IMR-90 (cell line): ENCODE measurements around the gene CD300LF. TPM values are rescaled to one million over a fixed set of nuclear protein-coding genes. Genes with fewer than 3 reads are reported as not detected.

Source experiments
- ATAC-seq: fragments of 200-7000 bp; cut with Tn5 transposase; 2 replicates; pipeline ENCODE4 v1.9.1; 2020; ENCODE audit warnings: low read depth, mild to moderate bottlenecking, moderate library complexity
- BruUV-seq: library from RNA; stranded (reverse); fragments of 400-500 nt; replicated peaks from 2 replicates; lab custom pipeline; 2021; lab: Mats Ljungman, UMichigan
- CTCF ChIA-PET: fragments of 300-600 bp; formaldehyde crosslinking; extraction: SDS; loops from one replicate; lab custom pipeline; 2021; ENCODE audit warnings: antibody characterized with exemption; lab: Yijun Ruan, JAX
- POLR2A ChIA-PET: fragments of 300-600 bp; sonication (Branson Sonifier 250); formaldehyde crosslinking; loops from one replicate; lab custom pipeline; 2022; ENCODE audit warnings: antibody characterized with exemption; ENCODE audit not compliant: unreplicated experiment; lab: Charles Lee
- DNase-seq: peaks from one replicate; pipeline ENCODE4 v3.0.0; 2013
- H2AFZ ChIP-seq: replicated peaks from 2 replicates; pipeline ENCODE3; 2013; ENCODE audit warnings: low read length, mild to moderate bottlenecking; ENCODE audit not compliant: poor library complexity
- H2AK5ac ChIP-seq: 2 replicates; pipeline ENCODE4 v1.6.1; 2013; ENCODE audit warnings: low read depth, low read length, inconsistent platforms
- H2AK9ac ChIP-seq: replicated peaks from 2 replicates; pipeline ENCODE3; 2013; ENCODE audit warnings: mild to moderate bottlenecking, low read depth, low read length, moderate library complexity; ENCODE audit not compliant: poor library complexity
- H2BK120ac ChIP-seq: 2 replicates; pipeline ENCODE4 v1.6.1; 2013; ENCODE audit warnings: low read depth, low read length, inconsistent platforms
- H2BK15ac ChIP-seq: 3 replicates; pipeline ENCODE4 v1.6.1; 2013; ENCODE audit warnings: low read depth, low read length, inconsistent platforms
- H2BK20ac ChIP-seq: 2 replicates; pipeline ENCODE4 v1.6.1; 2013; ENCODE audit warnings: low read depth, mild to moderate bottlenecking, inconsistent platforms, low read length, moderate library complexity
- H2BK5ac ChIP-seq: 2 replicates; pipeline ENCODE4 v1.6.1; 2013; ENCODE audit warnings: mild to moderate bottlenecking, low read depth, low read length, inconsistent platforms; ENCODE audit not compliant: poor library complexity, severe bottlenecking
- H3K14ac ChIP-seq: replicated peaks from 2 replicates; pipeline ENCODE4 v1.6.1; 2013; ENCODE audit warnings: low read depth, low read length, inconsistent platforms
- H3K18ac ChIP-seq: 2 replicates; pipeline ENCODE4 v1.6.1; 2013; ENCODE audit warnings: low read depth, low read length, control low read depth
- H3K23ac ChIP-seq: 2 replicates; pipeline ENCODE4 v1.6.1; 2013; ENCODE audit warnings: low read depth, low read length, inconsistent platforms
- H3K27ac ChIP-seq: 2 replicates; pipeline ENCODE4 v1.5.1; 2013; ENCODE audit warnings: mild to moderate bottlenecking, control low read depth, low read length; ENCODE audit not compliant: insufficient read depth
- H3K27me3 ChIP-seq: 2 replicates; pipeline ENCODE4 v1.6.1; 2013; ENCODE audit warnings: low read length; ENCODE audit not compliant: control insufficient read depth, insufficient read depth
- H3K36me3 ChIP-seq: 2 replicates; pipeline ENCODE4 v1.6.1; 2013; ENCODE audit warnings: low read length, mixed read lengths; ENCODE audit not compliant: control insufficient read depth, insufficient read depth
- H3K4ac ChIP-seq: 2 replicates; pipeline ENCODE4 v1.6.1; 2013; ENCODE audit warnings: low read depth, low read length, inconsistent platforms
- H3K4me1 ChIP-seq: 2 replicates; pipeline ENCODE4 v1.6.1; 2013; ENCODE audit warnings: low read length, mixed read lengths; ENCODE audit not compliant: control insufficient read depth, insufficient read depth
- H3K4me2 ChIP-seq: 2 replicates; pipeline ENCODE4 v1.6.1; 2013; ENCODE audit warnings: low read depth, mild to moderate bottlenecking, control low read depth, low read length, moderate library complexity
- H3K4me3 ChIP-seq: 2 replicates; pipeline ENCODE4 v1.5.1; 2013; ENCODE audit warnings: low read depth, mild to moderate bottlenecking, control low read depth, low read length, moderate library complexity; ENCODE audit not compliant: insufficient read depth
- H3K56ac ChIP-seq: 2 replicates; pipeline ENCODE4 v1.6.1; 2013; ENCODE audit warnings: low read length, inconsistent platforms; ENCODE audit not compliant: insufficient read depth; ENCODE audit errors: extremely low read depth
- H3K79me1 ChIP-seq, 2 experiments: 2 replicates each; pipeline ENCODE4 v1.6.1; 2013; ENCODE audit warnings: low read length in 2 of 2, inconsistent platforms in 1 of 2, low read depth in 1 of 2
- H3K9ac ChIP-seq: 2 replicates; pipeline ENCODE4 v1.6.1; 2013; ENCODE audit warnings: low read depth, low read length, control low read depth
- H3K9me1 ChIP-seq: 2 replicates; pipeline ENCODE4 v1.6.1; 2013; ENCODE audit warnings: low read length, inconsistent platforms; ENCODE audit not compliant: insufficient read depth
- H3K9me3 ChIP-seq: 2 replicates; pipeline ENCODE4 v1.6.1; 2013; ENCODE audit warnings: low read length; ENCODE audit not compliant: control insufficient read depth, insufficient read depth
- H4K20me1 ChIP-seq: 2 replicates; pipeline ENCODE4 v1.6.1; 2013; ENCODE audit warnings: low read length, inconsistent platforms; ENCODE audit not compliant: insufficient read depth
- H4K5ac ChIP-seq: 2 replicates; pipeline ENCODE4 v1.6.1; 2013; ENCODE audit warnings: mild to moderate bottlenecking, low read depth, low read length, control low read depth
- H4K8ac ChIP-seq, 2 experiments: 2 replicates each; pipeline ENCODE4 v1.6.1; 2013; ENCODE audit warnings: low read depth in 2 of 2, low read length in 2 of 2, control low read depth in 1 of 2, inconsistent platforms in 1 of 2
- H4K91ac ChIP-seq: 2 replicates; pipeline ENCODE4 v1.6.1; 2013; ENCODE audit warnings: low read depth, low read length, inconsistent platforms; ENCODE audit not compliant: insufficient read depth
- MAZ ChIP-seq: IDR thresholded peaks from 2 replicates; pipeline ENCODE4 v1.6.1; 2012; ENCODE audit warnings: low read depth, mild to moderate bottlenecking, low read length, improper control_type of control experiment, moderate library complexity, borderline replicate concordance
- POLR2A ChIP-seq: IDR thresholded peaks from 2 replicates; pipeline ENCODE4 v1.6.1; 2012; ENCODE audit warnings: mild to moderate bottlenecking, low read depth, low read length
- WGBS, 2 experiments: methylation state at CpG; one replicate each; pipeline versions ENCODE4 v1.1.5 to v1.1.7; 2013; ENCODE audit warnings: missing lambda C conversion rate in 2 of 2; ENCODE audit not compliant: insufficient read length in 1 of 2; ENCODE audit errors: extremely low coverage in 2 of 2; 5-methylcytosine and 5-hydroxymethylcytosine counted together
- dilution Hi-C: fragments of 300-500 bp; cut with HindIII; formaldehyde crosslinking; loops from one replicate; pipeline ENCODE4 v1.14.3; 2018; ENCODE audit warnings: low sequenced_read_pairs; ENCODE audit not compliant: unreplicated experiment
- in situ Hi-C: fragments of 300-500 bp; cut with MboI; formaldehyde crosslinking; loops from 3 replicates; pipeline ENCODE4 v1.14.3; 2019; ENCODE audit warnings: low sequenced_read_pairs, inconsistent platforms, mixed read lengths
- intact Hi-C: fragments of 100-400 bp; cut with micrococcal nuclease; formaldehyde crosslinking; loops from 2 replicates; pipeline ENCODE4 v1.10.0; 2022
- polyA plus RNA-seq, 3 experiments: library from polyadenylated mRNA; depleted of rRNA; stranded (reverse); fragments of >200 nt; gene quantifications; 2 replicates each; pipeline ENCODE4 v1.2.3, GENCODE V29; 2012; ENCODE audit warnings: low replicate concordance in 1 of 3
- total RNA-seq: library from RNA; depleted of rRNA; stranded (reverse); fragments of >200 nt; gene quantifications from 2 replicates; pipeline ENCODE4 v1.2.3, GENCODE V29; 2012

Gene CD300LF
- total and polyA plus RNA-seq, 2 of the 4 experiments (the other 2 are of a cell fraction), result not detected

DNA sequence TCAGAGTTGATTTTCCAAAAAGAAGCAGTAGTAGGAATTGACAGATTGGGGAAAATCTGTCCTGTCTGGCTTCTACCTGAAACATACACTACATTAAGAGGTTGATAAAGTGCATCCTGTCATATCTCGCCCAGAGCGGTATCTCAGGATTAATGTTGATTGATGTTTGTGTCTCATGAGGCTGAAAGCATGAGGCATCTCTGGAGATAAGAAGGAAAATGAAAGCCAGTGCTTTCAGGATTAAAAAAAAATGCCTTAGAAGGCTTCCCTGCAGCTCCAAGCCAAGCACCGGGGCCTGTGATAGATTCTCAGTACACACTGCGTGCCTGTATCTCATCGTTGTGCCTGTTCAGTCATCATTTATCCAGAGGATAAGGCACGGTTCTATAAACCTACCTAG is 62.8 kb downstream of the CD300LF start:
- Histone ChIP-seq H4K8ac (no peak overlapping the region), H4K20me1 (no peaks in the 10 kb centered on the region), H3K14ac (no peak overlapping the region), H3K9ac (no peak overlapping the region), H3K23ac (no peak overlapping the region), H4K91ac (no peak overlapping the region), H3K4me2 (no peak overlapping the region), H2AFZ (no peak overlapping the region), H3K56ac (no peak overlapping the region), H2BK5ac (no peak overlapping the region), H3K9me3 (no peaks in the 10 kb centered on the region), H4K5ac (no peak overlapping the region), H3K4me3 (no peak overlapping the region), H3K27me3 (no peaks in the 10 kb centered on the region; the same call in 1 of the 2 replicates), H2BK15ac (no peak overlapping the region), H3K9me1 (no peaks in the 10 kb centered on the region), H3K4ac (no peak overlapping the region), H2BK20ac (no peak overlapping the region), H3K4me1 (no peaks in the 10 kb centered on the region), H3K79me1 (no peaks in the 10 kb centered on the region), H3K36me3 (no peaks in the 10 kb centered on the region), H3K18ac (no peak overlapping the region), H2BK120ac (no peak overlapping the region), H2AK9ac (no peak overlapping the region), H3K27ac (no peak overlapping the region), H2AK5ac (no peak overlapping the region)
- intact Hi-C loops (no loop called here), in situ Hi-C loops (no loop called here), dilution Hi-C loops (no loop called here)
- DNase-seq, result no peak
- ChIA-PET POLR2A (no interaction called here), CTCF (no interaction called here)
- ATAC-seq, result no peak
- WGBS, 2 experiments, result 33% methylated on average over 1 of the region's 6 CpGs; no CpG with 5 or more reads in 1 of the 2 experiments
- TF ChIP-seq POLR2A, result no peak
- no peak for TF ChIP-seq MAZ
- BruUV-seq, result no TSS peak
